ENCODE results near the gene PHF21B.

DNA sequence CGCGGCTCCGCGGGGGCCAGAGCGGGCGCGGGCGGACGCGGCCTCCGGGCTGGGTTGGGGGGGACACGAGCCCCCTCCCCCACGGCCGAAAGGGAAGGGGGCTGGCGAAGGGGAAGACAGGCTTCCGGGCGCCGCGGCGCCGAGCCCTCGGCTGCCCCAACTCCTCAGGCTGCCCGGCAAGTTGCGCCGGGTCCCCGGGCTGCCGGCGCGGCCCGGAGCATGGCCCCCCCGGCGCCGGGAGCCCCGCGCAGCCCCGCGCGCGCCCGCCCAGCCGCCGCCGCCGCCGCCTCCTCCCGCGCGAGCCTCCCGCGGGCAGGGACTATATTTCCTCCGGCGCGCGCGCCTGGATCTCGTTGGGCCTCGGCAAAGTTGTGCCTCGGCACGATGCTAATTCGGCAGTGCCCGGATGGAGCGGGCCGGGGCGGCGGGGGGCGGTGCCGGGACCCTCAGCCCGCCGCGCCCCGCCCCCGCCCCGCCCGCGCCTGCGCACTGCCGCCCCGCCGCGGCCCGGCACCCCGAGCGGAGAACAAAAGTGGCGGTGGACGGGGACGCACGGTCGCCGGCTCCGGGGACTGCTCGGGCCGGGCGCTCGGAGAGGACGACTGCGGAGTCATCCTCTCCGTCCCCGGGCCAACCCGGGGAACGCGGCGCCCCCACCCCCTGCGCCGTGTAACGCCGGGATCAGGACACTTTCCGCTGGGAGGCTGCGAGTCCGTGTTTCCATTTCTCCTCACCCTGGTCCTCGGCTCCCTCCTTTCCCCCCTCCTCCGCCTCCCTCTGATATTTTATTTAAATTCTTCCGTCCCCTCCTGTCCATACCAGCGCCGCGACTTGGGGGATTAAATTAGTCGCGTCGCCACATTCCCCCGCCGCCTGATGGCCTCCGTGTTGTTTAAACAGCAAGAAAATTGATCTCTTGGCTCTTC is at the start of gene PHF21B:
- TF ChIP-seq POLR2AphosphoS5 (IDR thresholded peaks at IDR 0.05; ENCODE audit: borderline replicate concordance, low read depth, low read length): no peak
- TF ChIP-seq EZH2 (IDR thresholded peaks at IDR 0.05): peak; percentile 37
